Karpas-422 (cell line): ENCODE results near the gene RAB3D. TPM values are rescaled to one million over a fixed set of nuclear protein-coding genes. Genes with fewer than 3 reads are reported as not detected.

Source experiments
- DNase-seq: peaks from one replicate; pipeline ENCODE4 v3.0.0-alpha.2; 2015
- H2AFZ ChIP-seq: fragments of 200-600 bp; sonication (generic); 2 replicates; pipeline ENCODE4 v1.6.1; 2014; ENCODE audit warnings: antibody characterized with exemption, low read length, mixed read lengths
- H3K27ac ChIP-seq: fragments of 200-600 bp; sonication (generic); 2 replicates; pipeline ENCODE4 v1.5.1; 2014; ENCODE audit warnings: mild to moderate bottlenecking, low read length, moderate library complexity
- H3K27me3 ChIP-seq: fragments of 200-600 bp; sonication (generic); 2 replicates; pipeline ENCODE4 v1.6.1; 2014; ENCODE audit warnings: low read length, mixed read lengths
- H3K36me3 ChIP-seq: fragments of 200-600 bp; sonication (generic); 2 replicates; pipeline ENCODE4 v1.6.1; 2014; ENCODE audit warnings: low read length, mixed read lengths; ENCODE audit not compliant: insufficient read depth
- H3K4me1 ChIP-seq: fragments of 200-600 bp; sonication (generic); 2 replicates; pipeline ENCODE4 v1.6.1; 2014; ENCODE audit warnings: mild to moderate bottlenecking, low read length, mixed read lengths
- H3K4me2 ChIP-seq: fragments of 200-600 bp; sonication (generic); 2 replicates; pipeline ENCODE4 v1.6.1; 2014; ENCODE audit warnings: low read length, low read depth, mild to moderate bottlenecking; ENCODE audit not compliant: poor library complexity, severe bottlenecking
- H3K4me3 ChIP-seq: fragments of 200-600 bp; sonication (generic); 2 replicates; pipeline ENCODE4 v1.5.1; 2014; ENCODE audit warnings: mild to moderate bottlenecking, antibody characterized with exemption, low read length, mixed read lengths
- H3K79me2 ChIP-seq: fragments of 200-600 bp; sonication (generic); 2 replicates; pipeline ENCODE4 v1.6.1; 2014; ENCODE audit warnings: mild to moderate bottlenecking, low read length, mixed read lengths
- H3K9ac ChIP-seq: fragments of 200-600 bp; sonication (generic); 2 replicates; pipeline ENCODE4 v1.6.0; 2014; ENCODE audit warnings: low read length
- H3K9me2 ChIP-seq: fragments of 200-600 bp; sonication (generic), shearing (Covaris generic); replicated peaks from 2 replicates; pipeline ENCODE4 v1.6.0; 2014; ENCODE audit warnings: mild to moderate bottlenecking, low read length, moderate library complexity; ENCODE audit not compliant: insufficient read depth
- H3K9me3 ChIP-seq: fragments of 300-700, 200-600 bp; sonication (generic); 2 replicates; pipeline ENCODE4 v1.6.1; 2014; ENCODE audit warnings: low read length, mixed read lengths
- H4K20me1 ChIP-seq: fragments of 200-600 bp; sonication (generic); 2 replicates; pipeline ENCODE4 v1.6.1; 2014; ENCODE audit warnings: mild to moderate bottlenecking, antibody characterized with exemption, low read length, low read depth; ENCODE audit not compliant: insufficient read depth
- total RNA-seq: library from RNA; depleted of rRNA; stranded (reverse); fragments of >200 nt; shearing (Covaris generic); gene quantifications from 2 replicates; pipeline ENCODE4 v1.2.3, GENCODE V29; 2014; ENCODE audit warnings: low replicate concordance; rRNA removed

RAB3D gene
- 8.6 and 9.0 TPM in 2 replicates for total RNA-seq

DNA sequence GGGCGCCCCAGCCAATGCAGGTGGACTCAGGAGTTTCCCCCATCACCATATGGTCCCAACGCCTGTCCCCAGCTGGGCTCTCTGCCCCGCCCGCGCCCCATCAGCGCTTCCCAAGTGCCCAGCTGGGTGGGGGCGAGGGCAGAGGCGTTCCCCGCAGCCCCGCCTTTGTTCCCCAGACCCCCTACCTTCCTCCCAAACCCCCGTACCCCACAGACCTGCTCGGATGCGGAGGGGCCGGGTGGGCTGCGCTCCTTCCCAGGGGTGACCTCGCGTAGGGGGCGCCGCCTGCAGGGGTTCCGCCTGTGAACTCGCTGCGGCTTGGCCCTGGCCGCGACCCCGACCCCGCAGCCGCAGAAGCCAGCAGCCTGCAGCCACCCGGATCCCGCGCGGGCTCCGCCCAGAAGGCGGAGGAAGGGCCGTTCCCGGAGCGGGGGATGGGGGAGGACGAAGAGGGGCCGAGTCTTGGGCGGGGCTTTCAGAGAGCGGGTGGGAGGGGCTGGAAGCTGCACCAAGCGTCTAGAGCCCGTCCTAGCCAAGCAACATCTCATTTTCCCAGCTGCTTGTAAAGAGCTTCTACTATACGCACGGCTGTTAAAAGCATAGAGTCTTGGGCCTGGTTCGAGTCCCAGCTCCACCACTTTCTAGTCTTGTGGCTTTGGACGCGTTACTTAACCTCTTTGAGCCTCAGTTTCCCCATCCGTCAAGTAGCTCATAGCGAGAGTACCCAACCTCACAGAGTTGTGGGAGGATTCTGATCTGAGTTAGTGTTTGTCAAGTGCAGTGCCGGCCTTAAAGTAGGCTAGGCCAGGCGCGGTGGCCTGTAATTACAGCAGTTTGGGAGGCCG lies at the start of gene RAB3D:
RAB3D (minus strand) TSS at position 404 of the 845 bp plus-strand sequence. CDS start 2,258 bp downstream, outside the sequence.
- Histone ChIP-seq H3K79me2 (peaks cover 16% of the 10 kb centered on the region), H3K27ac (peak within 1 kb of the TSS; percentile 32), H3K27me3 (no peaks in the 10 kb centered on the region), H3K9me3 (no peaks in the 10 kb centered on the region), H2AFZ (peak within 1 kb of the TSS; percentile 91), H3K4me2 (peak within 1 kb of the TSS; percentile 90), H4K20me1 (no peaks in the 10 kb centered on the region), H3K4me3 (peak within 1 kb of the TSS; percentile 91), H3K9me2 (no peaks in the 10 kb centered on the region), H3K4me1 (peaks cover 19% of the 10 kb centered on the region), H3K36me3 (peaks cover 12% of the 10 kb centered on the region), H3K9ac (peak within 1 kb of the TSS; percentile 83)
- peak; percentile 97 for DNase-seq

DNA sequence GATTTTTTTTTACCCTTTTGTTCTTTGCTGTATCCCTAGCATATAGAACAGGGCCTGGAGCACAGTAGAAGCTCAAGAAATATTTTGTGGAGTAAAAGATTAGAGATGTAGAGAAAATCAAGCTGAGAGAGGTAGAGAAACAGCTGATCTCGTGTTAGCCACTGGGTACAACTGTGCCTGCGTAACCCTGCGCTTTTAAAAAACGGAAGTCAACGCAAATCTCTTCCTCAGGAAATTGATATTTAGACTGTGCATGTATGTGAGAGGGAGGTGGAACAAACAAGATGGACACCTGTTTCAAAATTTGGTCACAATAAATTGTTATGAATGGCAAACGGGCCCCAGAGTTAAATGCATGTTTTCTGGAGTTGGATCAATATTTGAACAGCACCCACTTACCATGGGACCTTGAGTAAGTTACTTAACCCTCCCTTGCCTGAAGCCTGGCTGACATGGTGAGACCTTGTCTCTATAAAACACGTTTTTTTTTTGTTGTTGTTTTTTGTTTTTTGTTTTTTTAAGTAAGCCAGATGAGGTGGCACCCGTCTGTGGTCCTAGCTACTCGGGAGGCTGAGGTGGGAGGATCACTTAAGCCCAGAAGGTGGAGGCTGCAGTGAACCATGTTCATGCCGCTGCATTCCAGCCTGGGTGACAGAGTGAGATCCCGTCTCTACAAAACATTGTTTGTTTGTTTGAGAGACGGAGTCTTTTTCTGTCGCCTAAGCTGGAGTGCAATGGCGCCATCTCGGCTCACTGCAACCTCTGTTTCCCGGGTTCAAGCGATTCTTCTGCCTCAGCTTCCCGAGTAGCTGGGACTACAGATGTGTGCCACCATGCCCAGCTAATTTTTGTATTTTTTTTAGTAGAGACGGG lies 47.9 kb upstream of the RAB3D start:
- Histone ChIP-seq H3K4me3 (no peak overlapping the region), H3K79me2 (no peaks in the 10 kb centered on the region), H3K9me2 (no peaks in the 10 kb centered on the region), H3K4me1 (peaks cover 9% of the 10 kb centered on the region), H3K9me3 (no peaks in the 10 kb centered on the region), H3K9ac (no peak overlapping the region), H4K20me1 (no peaks in the 10 kb centered on the region), H3K27ac (no peak overlapping the region), H3K4me2 (no peak overlapping the region), H3K27me3 (no peaks in the 10 kb centered on the region), H3K36me3 (no peaks in the 10 kb centered on the region), H2AFZ (no peak overlapping the region)
- no peak for DNase-seq

DNA sequence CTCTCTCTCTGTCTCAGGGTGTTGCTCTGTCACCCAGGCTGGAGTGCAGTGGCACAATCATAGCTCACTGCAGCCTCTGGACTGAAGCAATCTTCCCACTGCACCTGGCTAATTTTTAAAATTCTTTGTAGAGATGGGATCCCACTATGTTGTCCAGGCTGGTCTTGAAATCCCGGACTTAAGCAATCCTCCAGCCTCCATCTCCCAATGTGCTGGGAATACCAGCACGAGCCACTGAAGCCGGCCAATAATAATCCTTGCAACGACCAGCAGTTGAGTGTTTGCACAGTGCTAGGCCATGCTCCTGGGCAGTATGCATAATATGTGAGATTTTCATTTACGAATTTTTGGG lies 45.3 kb upstream of the RAB3D start:
- Histone ChIP-seq H4K20me1 (no peaks in the 10 kb centered on the region), H3K9me2 (no peaks in the 10 kb centered on the region), H3K36me3 (no peaks in the 10 kb centered on the region), H3K79me2 (peaks cover 9% of the 10 kb centered on the region), H3K4me3 (no peak overlapping the region), H3K27me3 (no peaks in the 10 kb centered on the region), H3K4me1 (peaks cover 23% of the 10 kb centered on the region), H3K4me2 (no peak overlapping the region), H3K9me3 (no peaks in the 10 kb centered on the region), H2AFZ (no peak overlapping the region), H3K27ac (no peak overlapping the region), H3K9ac (no peak overlapping the region)
- DNase-seq = no peak

DNA sequence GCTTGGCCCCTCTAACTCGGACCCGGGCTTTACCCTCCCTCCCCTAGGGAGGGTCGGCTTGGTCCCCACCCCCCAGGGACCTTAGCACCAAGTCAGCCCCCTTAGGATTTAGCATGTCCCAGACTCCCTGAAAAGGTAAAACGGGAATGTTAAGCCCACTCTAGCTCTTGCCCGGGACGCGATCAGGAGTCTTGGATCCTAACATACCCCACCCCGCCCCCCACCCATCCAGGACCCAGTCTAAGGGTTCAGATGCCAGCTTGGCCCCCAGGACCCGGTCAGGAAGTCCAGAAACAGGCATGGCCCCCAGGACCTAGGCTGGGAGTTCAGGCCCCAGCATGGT lies 44.2 kb upstream of the RAB3D start:
- no peak overlapping the region for H3K9ac ChIP-seq
- no peak overlapping the region for H3K4me3 ChIP-seq
- peak overlapping the region; percentile 13 for H3K4me2 ChIP-seq
- no peak overlapping the region for H3K27ac ChIP-seq
- H3K9me3 ChIP-seq = no peaks in the 10 kb centered on the region
- no peaks in the 10 kb centered on the region for H3K27me3 ChIP-seq
- peaks cover 17% of the 10 kb centered on the region for H3K79me2 ChIP-seq
- DNase-seq = no peak
- H2AFZ ChIP-seq = no peak overlapping the region
- H3K4me1 ChIP-seq = peaks cover 32% of the 10 kb centered on the region
- H3K36me3 ChIP-seq = no peaks in the 10 kb centered on the region
- H3K9me2 ChIP-seq = no peaks in the 10 kb centered on the region
- no peaks in the 10 kb centered on the region for H4K20me1 ChIP-seq

- H3K4me3 ChIP-seq = peak overlapping the region; percentile 89; the same call in 1 of the 2 replicates
Observed at GRCh38 chr19:11382898-11383705, 43.6 kb upstream of the RAB3D start.

GRCh38 chr19:11380653-11381537 lies 41.4 kb upstream of the RAB3D start:
- Histone ChIP-seq H3K79me2 (peaks cover 38% of the 10 kb centered on the region), H3K4me2 (peak overlapping the region; percentile 93), H3K9me2 (no peaks in the 10 kb centered on the region), H3K27ac (peak overlapping the region; percentile 83), H3K27me3 (no peaks in the 10 kb centered on the region), H4K20me1 (no peaks in the 10 kb centered on the region), H3K4me1 (peaks cover 58% of the 10 kb centered on the region), H2AFZ (peak overlapping the region; percentile 99), H3K9ac (peak overlapping the region; percentile 87), H3K4me3 (peak overlapping the region; percentile 89), H3K36me3 (0 out of 2 replicates have a peak, but pooled peaks cover 4% of the 10 kb centered on the region), H3K9me3 (no peaks in the 10 kb centered on the region)
- DNase-seq = peak; percentile 99

More at GRCh38 chr19:11382898-11383705, 43.6 kb upstream of the RAB3D start:
- no peaks in the 10 kb centered on the region for H4K20me1 ChIP-seq
- peaks cover 38% of the 10 kb centered on the region for H3K4me1 ChIP-seq
- no peak overlapping the region for H2AFZ ChIP-seq
- DNase-seq = peak; percentile 58
- H3K9me2 ChIP-seq = no peaks in the 10 kb centered on the region
- H3K79me2 ChIP-seq = peaks cover 23% of the 10 kb centered on the region
- peak overlapping the region; percentile 13 for H3K4me2 ChIP-seq
- H3K9ac ChIP-seq = no peak overlapping the region
- 0 out of 2 replicates have a peak, but pooled peaks cover under 1% of the 10 kb centered on the region for H3K36me3 ChIP-seq
- H3K9me3 ChIP-seq = no peaks in the 10 kb centered on the region
- no peaks in the 10 kb centered on the region for H3K27me3 ChIP-seq
- H3K27ac ChIP-seq = no peak overlapping the region

GRCh38 chr19:11379857-11380350 lies 40.4 kb upstream of the RAB3D start:
- Histone ChIP-seq H3K9me2 (no peaks in the 10 kb centered on the region), H3K4me3 (peak overlapping the region; percentile 89), H3K9ac (peak overlapping the region; percentile 87), H3K4me1 (peaks cover 62% of the 10 kb centered on the region), H3K79me2 (peaks cover 46% of the 10 kb centered on the region), H3K36me3 (0 out of 2 replicates have a peak, but pooled peaks cover 4% of the 10 kb centered on the region), H3K9me3 (no peaks in the 10 kb centered on the region), H2AFZ (no peak overlapping the region), H3K4me2 (peak overlapping the region; percentile 93), H4K20me1 (no peaks in the 10 kb centered on the region), H3K27me3 (no peaks in the 10 kb centered on the region), H3K27ac (peak overlapping the region; percentile 83)
- no peak for DNase-seq
